ENCODE measurements around the gene TERT. TPM values are rescaled to one million over a fixed set of nuclear protein-coding genes. Genes with fewer than 3 reads are reported as not detected.

TERT gene
- total RNA-seq, 4 donors from 2014 or later = not detected

GRCh38 chr5:1256776-1257175, 38.1 kb downstream of the TERT start:
- Histone ChIP-seq H3K4me1 (no peaks in the 10 kb centered on the region), H3K27me3 (peaks cover 32% of the 10 kb centered on the region), H3K36me3 (no peaks in the 10 kb centered on the region), H3K9me3 (peaks cover 0 to 16% (median 0%) of the 10 kb centered on the region in 3 donors), H3K4me3 (no peak overlapping the region), H3K27ac (no peak overlapping the region)
- WGBS, 2 donors (ENCODE audit: low coverage in 1 of 2) = 87% methylated on average over 6 of the region's 23 CpGs; no CpG with 5 or more reads in 1 of the 2 donors
- no peak for ATAC-seq
- no peak for TF ChIP-seq POLR2A (IDR thresholded peaks at IDR 0.05)
- TF ChIP-seq CTCF (IDR thresholded peaks at IDR 0.05) = no peak

- Histone ChIP-seq H3K9me3 (no peaks in the 10 kb centered on the region), H3K4me1 (no peaks in the 10 kb centered on the region), H3K27ac (no peak overlapping the region), H3K4me3 (no peak overlapping the region), H3K27me3 (peaks cover 40% of the 10 kb centered on the region), H3K36me3 (no peaks in the 10 kb centered on the region)
- no peak for TF ChIP-seq CTCF (IDR thresholded peaks at IDR 0.05)
- no peak for TF ChIP-seq POLR2AphosphoS5 (IDR thresholded peaks at IDR 0.05)
- no peak for TF ChIP-seq POLR2A (IDR thresholded peaks at IDR 0.05)
- TF ChIP-seq EP300 (IDR thresholded peaks at IDR 0.05) = no peak
- ATAC-seq = no peak
- 49 to 100% methylated on average over 3 to 5 of the region's 16 CpGs for WGBS, 2 donors (ENCODE audit: low coverage in 1 of 2)
Measured at GRCh38 chr5:1255081-1255561, 39.7 kb downstream of the TERT start.

GRCh38 chr5:1254196-1254595, 40.7 kb downstream of the TERT start:
- H3K27me3 ChIP-seq = peaks cover 49% of the 10 kb centered on the region
- TF ChIP-seq EP300 (IDR thresholded peaks at IDR 0.05) = no peak
- TF ChIP-seq CTCF (IDR thresholded peaks at IDR 0.05) = no peak
- no peak for TF ChIP-seq POLR2AphosphoS5 (IDR thresholded peaks at IDR 0.05)
- no peak for TF ChIP-seq POLR2A (IDR thresholded peaks at IDR 0.05)
- no peaks in the 10 kb centered on the region for H3K9me3 ChIP-seq
- no peak for ATAC-seq
- no peaks in the 10 kb centered on the region for H3K4me1 ChIP-seq
- no peak overlapping the region for H3K4me3 ChIP-seq
- no CpG with 5 or more reads among the region's 19 CpGs for WGBS, 2 donors (ENCODE audit: low coverage in 1 of 2)
- H3K36me3 ChIP-seq = no peaks in the 10 kb centered on the region
- no peak overlapping the region for H3K27ac ChIP-seq

- Histone ChIP-seq H3K36me3 (no peaks in the 10 kb centered on the region), H3K4me3 (no peak overlapping the region), H3K27ac (no peak overlapping the region), H3K9me3 (no peaks in the 10 kb centered on the region), H3K27me3 (peaks cover 55% of the 10 kb centered on the region), H3K4me1 (no peaks in the 10 kb centered on the region)
- WGBS, 2 donors (ENCODE audit: low coverage in 1 of 2) = 100% methylated on average over 2 of the region's 33 CpGs; no CpG with 5 or more reads in 1 of the 2 donors
- TF ChIP-seq CTCF (IDR thresholded peaks at IDR 0.05) (no peak), EP300 (IDR thresholded peaks at IDR 0.05) (no peak), POLR2AphosphoS5 (IDR thresholded peaks at IDR 0.05) (no peak), POLR2A (IDR thresholded peaks at IDR 0.05) (no peak)
- no peak for ATAC-seq
Measured at GRCh38 chr5:1253456-1254105, 41.3 kb downstream of the TERT start.

GRCh38 chr5:1252681-1253080, 42.2 kb downstream of the TERT start:
- 82 to 92% methylated on average over 4 of the region's 9 CpGs for WGBS, 2 donors (ENCODE audit: low coverage in 1 of 2)
- no peak for TF ChIP-seq POLR2AphosphoS5 (IDR thresholded peaks at IDR 0.05)
- no peak for TF ChIP-seq POLR2A (IDR thresholded peaks at IDR 0.05)
- TF ChIP-seq EP300 (IDR thresholded peaks at IDR 0.05) = no peak
- TF ChIP-seq CTCF (IDR thresholded peaks at IDR 0.05) = no peak
- peaks cover 64% of the 10 kb centered on the region for H3K27me3 ChIP-seq

More at GRCh38 chr5:1252681-1253080, 42.2 kb downstream of the TERT start:
- ATAC-seq = no peak
- H3K9me3 ChIP-seq = no peaks in the 10 kb centered on the region
- H3K4me1 ChIP-seq = no peaks in the 10 kb centered on the region
- no peaks in the 10 kb centered on the region for H3K36me3 ChIP-seq
- H3K4me3 ChIP-seq = no peak overlapping the region
- no peak overlapping the region for H3K27ac ChIP-seq

Data from gastroesophageal sphincter (tissue), 4 donors.